Measurements from ENCODE around the gene CHID1. TPM values are rescaled to one million over a fixed set of nuclear protein-coding genes. Genes with fewer than 3 reads are reported as not detected.

CHID1 gene
- total RNA-seq, 6 donors from 2014 or later = 34.6 to 144 (median 59.1) TPM

GRCh38 chr11:932435-932834 is 21.8 kb upstream of the CHID1 start:
- Histone ChIP-seq H3K27me3 (no peaks in the 10 kb centered on the region), H3K4me3 (no peak overlapping the region), H3K4me1 (peaks cover 71 to 91% (median 78%) of the 10 kb centered on the region in 4 donors), H3K36me3 (no peaks in the 10 kb centered on the region), H3K9me3 (no peaks in the 10 kb centered on the region), H3K27ac (peak overlapping the region; percentile 30 to 73 (median 68))
- WGBS, 2 donors = 46 to 51% methylated on average over 4 of the region's 4 CpGs
- ATAC-seq (ENCODE audit: low FRiP score in 2 of 2) = peak in 1 of 2 donors; percentile 73
- DNase-seq = no peak
- TF ChIP-seq POLR2AphosphoS5 (IDR thresholded peaks at IDR 0.05) (peak in 1 of 2 donors; percentile 41), CTCF (IDR thresholded peaks at IDR 0.05) (no peak)

GRCh38 chr11:931385-931784 is 20.8 kb upstream of the CHID1 start:
- H3K4me3 ChIP-seq = no peak overlapping the region
- H3K9me3 ChIP-seq = no peaks in the 10 kb centered on the region
- no peaks in the 10 kb centered on the region for H3K36me3 ChIP-seq
- no peaks in the 10 kb centered on the region for H3K27me3 ChIP-seq
- H3K27ac ChIP-seq = peak overlapping the region in 2 of 4 donors; percentile 8 to 15
- no peak for DNase-seq
- no peak for ATAC-seq (ENCODE audit: low FRiP score in 2 of 2)
- H3K4me1 ChIP-seq = peaks cover 72 to 91% (median 78%) of the 10 kb centered on the region in 4 donors
- WGBS, 2 donors = 32 to 41% methylated on average over 3 of the region's 3 CpGs
- TF ChIP-seq POLR2A (IDR thresholded peaks at IDR 0.05) = no peak
- no peak for TF ChIP-seq CTCF (IDR thresholded peaks at IDR 0.05)
- no peak for TF ChIP-seq POLR2AphosphoS5 (IDR thresholded peaks at IDR 0.05)
- no peak for TF ChIP-seq EP300 (IDR thresholded peaks at IDR 0.05)

- Histone ChIP-seq H3K27me3 (no peaks in the 10 kb centered on the region), H3K9me3 (no peaks in the 10 kb centered on the region), H3K4me3 (no peak overlapping the region), H3K4me1 (peaks cover 74 to 91% (median 79%) of the 10 kb centered on the region in 4 donors), H3K36me3 (no peaks in the 10 kb centered on the region), H3K27ac (peak overlapping the region in 2 of 4 donors; percentile 24 to 43)
- no peak for DNase-seq
- TF ChIP-seq EP300 (IDR thresholded peaks at IDR 0.05) (no peak), CTCF (IDR thresholded peaks at IDR 0.05) (no peak), POLR2A (IDR thresholded peaks at IDR 0.05) (no peak)
- ATAC-seq (ENCODE audit: low FRiP score in 2 of 2) = no peak
- WGBS, 2 donors = 97 to 100% methylated on average over 11 of the region's 11 CpGs
Measured at GRCh38 chr11:929405-929804, 18.8 kb upstream of the CHID1 start.

- H3K9me3 ChIP-seq = no peaks in the 10 kb centered on the region
- no peaks in the 10 kb centered on the region for H3K36me3 ChIP-seq
- no peaks in the 10 kb centered on the region for H3K27me3 ChIP-seq
- peaks cover 68 to 84% (median 74%) of the 10 kb centered on the region in 4 donors for H3K4me1 ChIP-seq
- ATAC-seq (ENCODE audit: low FRiP score in 2 of 2) (no peak), DNase-seq (no peak)
- no peak overlapping the region for H3K4me3 ChIP-seq
- 67 to 79% methylated on average over 8 of the region's 8 CpGs for WGBS, 2 donors
- TF ChIP-seq CTCF (IDR thresholded peaks at IDR 0.05) = no peak
- no peak for TF ChIP-seq POLR2AphosphoS5 (IDR thresholded peaks at IDR 0.05)
- no peak for TF ChIP-seq POLR2A (IDR thresholded peaks at IDR 0.05)
- no peak for TF ChIP-seq EP300 (IDR thresholded peaks at IDR 0.05)
- peak overlapping the region in 3 of 4 donors; percentile 24 to 67 (median 43) for H3K27ac ChIP-seq
Measured at GRCh38 chr11:928786-929185, 18.2 kb upstream of the CHID1 start.

GRCh38 chr11:927871-928270 is 17.3 kb upstream of the CHID1 start:
- H3K9me3 ChIP-seq = no peaks in the 10 kb centered on the region
- DNase-seq (no peak), ATAC-seq (ENCODE audit: low FRiP score in 2 of 2) (no peak)
- peaks cover 59 to 75% (median 65%) of the 10 kb centered on the region in 4 donors for H3K4me1 ChIP-seq
- WGBS, 2 donors = 46% methylated on average over 7 of the region's 7 CpGs
- peak overlapping the region in 1 of 4 donors; percentile 11 for H3K4me3 ChIP-seq
- peak overlapping the region in 3 of 4 donors; percentile 43 to 97 (median 67) for H3K27ac ChIP-seq
- TF ChIP-seq POLR2A (IDR thresholded peaks at IDR 0.05) (no peak), EP300 (IDR thresholded peaks at IDR 0.05) (no peak), CTCF (IDR thresholded peaks at IDR 0.05) (no peak), POLR2AphosphoS5 (IDR thresholded peaks at IDR 0.05) (no peak)
- no peaks in the 10 kb centered on the region for H3K36me3 ChIP-seq
- H3K27me3 ChIP-seq = no peaks in the 10 kb centered on the region

All from upper lobe of left lung (tissue), 6 donors.